Measurements from ENCODE around the gene LRRTM4. TPM values are rescaled to one million over a fixed set of nuclear protein-coding genes. Genes with fewer than 3 reads are reported as not detected.

The LRRTM4 gene
- total and polyA plus RNA-seq, 2 donors from 2014 or later: 0.19 TPM; not detected in 1

- no peaks in the 10 kb centered on the region for H3K4me1 ChIP-seq (ENCODE audit: control insufficient read depth in 2 of 3, insufficient read depth in 2 of 3, low read depth in 1 of 3, low read length in 3 of 3)
- H3K9ac ChIP-seq (ENCODE audit: low read length in 3 of 3): no peak overlapping the region
- no peak for DNase-seq
- intact Hi-C loops (cut with DNase I): no loop called here
- FAIRE-seq: no peak
- TF ChIP-seq CTCF (IDR thresholded peaks at IDR 0.05; ENCODE audit: borderline replicate concordance, extremely low read depth, insufficient read depth): no peak
- H3K27ac ChIP-seq (ENCODE audit: low read depth in 2 of 2, low read length in 2 of 2): no peak overlapping the region
- H3K27me3 ChIP-seq (ENCODE audit: control insufficient read depth, insufficient read depth, low read length): no peaks in the 10 kb centered on the region
- no peak overlapping the region for H3K4me3 ChIP-seq (ENCODE audit: low read length in 3 of 3)
- H3K9me3 ChIP-seq (ENCODE audit: control insufficient read depth in 2 of 3, insufficient read depth in 1 of 3, low read length in 3 of 3): no peaks in the 10 kb centered on the region
- no peaks in the 10 kb centered on the region for H3K36me3 ChIP-seq (ENCODE audit: control insufficient read depth in 2 of 3, insufficient read depth in 3 of 3, low read length in 3 of 3)
Observed at GRCh38 chr2:76980067-76980787, 541.9 kb downstream of the LRRTM4 start.

- Histone ChIP-seq H3K4me1 (ENCODE audit: control insufficient read depth in 2 of 3, insufficient read depth in 2 of 3, low read depth in 1 of 3, low read length in 3 of 3) (no peaks in the 10 kb centered on the region), H3K27ac (ENCODE audit: low read depth in 2 of 2, low read length in 2 of 2) (no peak overlapping the region), H3K36me3 (ENCODE audit: control insufficient read depth in 2 of 3, insufficient read depth in 3 of 3, low read length in 3 of 3) (no peaks in the 10 kb centered on the region), H3K4me3 (ENCODE audit: low read length in 3 of 3) (no peak overlapping the region), H3K9me3 (ENCODE audit: control insufficient read depth in 2 of 3, insufficient read depth in 1 of 3, low read length in 3 of 3) (no peaks in the 10 kb centered on the region), H3K9ac (ENCODE audit: low read length in 3 of 3) (no peak overlapping the region), H3K27me3 (ENCODE audit: control insufficient read depth, insufficient read depth, low read length) (no peaks in the 10 kb centered on the region)
- peak in 2 of 5 donors; percentile 9 to 12 for DNase-seq
- no peak for FAIRE-seq
- intact Hi-C loops (cut with DNase I): no loop called here
- TF ChIP-seq CTCF (IDR thresholded peaks at IDR 0.05; ENCODE audit: borderline replicate concordance, extremely low read depth, insufficient read depth): no peak
Observed at GRCh38 chr2:76977846-76978727, 544.1 kb downstream of the LRRTM4 start.

GRCh38 chr2:76975752-76976151 is 546.4 kb downstream of the LRRTM4 start:
- DNase-seq: no peak
- TF ChIP-seq CTCF (IDR thresholded peaks at IDR 0.05; ENCODE audit: borderline replicate concordance, extremely low read depth, insufficient read depth): no peak
- Histone ChIP-seq H3K9me3 (ENCODE audit: control insufficient read depth in 2 of 3, insufficient read depth in 1 of 3, low read length in 3 of 3) (no peaks in the 10 kb centered on the region), H3K27me3 (ENCODE audit: control insufficient read depth, insufficient read depth, low read length) (no peaks in the 10 kb centered on the region), H3K36me3 (ENCODE audit: control insufficient read depth in 2 of 3, insufficient read depth in 3 of 3, low read length in 3 of 3) (no peaks in the 10 kb centered on the region), H3K9ac (ENCODE audit: low read length in 3 of 3) (no peak overlapping the region), H3K4me1 (ENCODE audit: control insufficient read depth in 2 of 3, insufficient read depth in 2 of 3, low read depth in 1 of 3, low read length in 3 of 3) (no peaks in the 10 kb centered on the region), H3K4me3 (ENCODE audit: low read length in 3 of 3) (no peak overlapping the region), H3K27ac (ENCODE audit: low read depth in 2 of 2, low read length in 2 of 2) (no peak overlapping the region)
- no peak for FAIRE-seq
- intact Hi-C loops (cut with DNase I): no loop called here
